ENCODE results near the gene MPP1. TPM values are rescaled to one million over a fixed set of nuclear protein-coding genes. Genes with fewer than 3 reads are reported as not detected.

The MPP1 gene
- total and polyA plus RNA-seq, 9 of the 15 experiments (the other 6 are each of a cell fraction or from before 2014, with no cell fraction given) = 227 to 395 (median 283) TPM

DNA sequence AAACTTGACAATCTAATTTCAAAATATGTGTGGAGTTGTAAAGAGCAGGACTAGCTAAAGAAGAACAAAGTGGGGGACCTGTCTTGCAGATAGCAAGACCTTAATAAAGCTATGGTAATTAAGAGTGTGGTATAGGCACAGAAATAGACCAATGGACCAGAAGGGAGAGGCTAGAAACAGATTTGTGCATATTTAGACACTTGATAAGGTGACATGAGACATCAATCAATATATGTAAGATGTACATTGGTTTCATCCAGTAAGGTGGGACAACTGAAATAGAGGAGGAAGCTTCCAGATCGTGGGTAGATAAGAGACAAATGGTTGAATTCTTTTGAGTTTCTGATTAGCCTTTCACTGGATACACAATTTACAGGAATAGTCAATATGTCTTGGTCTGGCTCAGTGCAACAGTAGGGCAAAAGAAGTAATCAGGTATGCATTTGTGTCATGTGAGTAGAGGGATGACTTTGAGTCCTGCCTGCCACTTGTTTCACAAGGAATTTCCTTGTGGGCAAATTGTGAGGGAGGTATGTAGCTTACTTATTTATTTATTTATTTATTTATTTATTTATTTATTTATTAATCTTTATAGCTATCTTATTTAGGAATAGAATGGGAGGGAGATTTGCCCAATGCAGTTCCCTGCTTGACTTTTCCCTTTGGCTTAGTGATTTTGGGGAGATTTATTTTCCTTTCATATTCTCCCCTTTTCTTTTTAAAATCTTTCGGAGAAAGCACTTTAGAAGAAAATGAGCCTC is 7.2 kb upstream of the MPP1 start:
- WGBS (ENCODE audit: insufficient coverage, low coverage, missing lambda C conversion rate) = 0% methylated on average over 1 of the region's 2 CpGs
- in situ Hi-C loops (cut with MboI) (no loop called here), intact Hi-C loops (cut with micrococcal nuclease) (no loop called here)
- peaks cover 5 to 25% of the 10 kb centered on the region in 2 experiments for H3K4me1 ChIP-seq (replicated peaks in 1 of 2; ENCODE audit: control insufficient read depth in 2 of 2, insufficient read depth in 2 of 2, low read length in 2 of 2)
- ChIA-PET POLR2A (interaction anchor here (0.5 to 1.7 kb wide), 4 partner anchors 8 to 903 kb away, joined by 3 to 7 read pairs (median 4); no protein-coding TSS in a partner anchor), CTCF (ENCODE audit: low intra/inter-chr PET ratio) (no interaction called here)
- H4K20me1 ChIP-seq (replicated peaks; ENCODE audit: control insufficient read depth, insufficient read depth, low read length) = no peaks in the 10 kb centered on the region
- no TSS peak for BruUV-seq (replicated peaks)
- ATAC-seq (no peak), DNase-seq (ENCODE audit: extremely low read depth in 1 of 4, low spot score in 3 of 4) (no peak), FAIRE-seq (peak; percentile 68)
- H3K27ac ChIP-seq (ENCODE audit: extremely low read depth, low read depth, low read length) = no peak overlapping the region
- no peaks in the 10 kb centered on the region for H3K36me3 ChIP-seq (ENCODE audit: control insufficient read depth, insufficient read depth, low read length)
- peaks cover 2% of the 10 kb centered on the region; the same call in 1 of the 3 replicates for H3K79me2 ChIP-seq (ENCODE audit: control insufficient read depth, insufficient read depth, low read length)
- no peak overlapping the region for H2AFZ ChIP-seq (ENCODE audit: low read depth, low read length)
- no peaks in the 10 kb centered on the region for H3K27me3 ChIP-seq (ENCODE audit: control insufficient read depth in 2 of 2, insufficient read depth in 2 of 2, low read length in 2 of 2)
- no peaks in the 10 kb centered on the region for H3K9me1 ChIP-seq (ENCODE audit: control insufficient read depth, insufficient read depth, low read length)
- H3K4me3 ChIP-seq = no peak overlapping the region
- no peak overlapping the region for H3K9ac ChIP-seq (ENCODE audit: insufficient read depth in 1 of 2, low read depth in 2 of 2, low read length in 2 of 2)
- H3K9me3 ChIP-seq (replicated peaks; ENCODE audit: control insufficient read depth, insufficient read depth, low read depth, low read length) = no peaks in the 10 kb centered on the region
- peak; percentile 83 for TF ChIP-seq MEIS2 (IDR thresholded peaks at IDR 0.05; ENCODE audit: partially characterized antibody)
- TF ChIP-seq, protein P1, sequence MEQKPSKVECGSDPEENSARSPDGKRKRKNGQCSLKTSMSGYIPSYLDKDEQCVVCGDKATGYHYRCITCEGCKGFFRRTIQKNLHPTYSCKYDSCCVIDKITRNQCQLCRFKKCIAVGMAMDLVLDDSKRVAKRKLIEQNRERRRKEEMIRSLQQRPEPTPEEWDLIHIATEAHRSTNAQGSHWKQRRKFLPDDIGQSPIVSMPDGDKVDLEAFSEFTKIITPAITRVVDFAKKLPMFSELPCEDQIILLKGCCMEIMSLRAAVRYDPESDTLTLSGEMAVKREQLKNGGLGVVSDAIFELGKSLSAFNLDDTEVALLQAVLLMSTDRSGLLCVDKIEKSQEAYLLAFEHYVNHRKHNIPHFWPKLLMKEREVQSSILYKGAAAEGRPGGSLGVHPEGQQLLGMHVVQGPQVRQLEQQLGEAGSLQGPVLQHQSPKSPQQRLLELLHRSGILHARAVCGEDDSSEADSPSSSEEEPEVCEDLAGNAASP (IDR thresholded peaks at IDR 0.05) = no peak
- TF ChIP-seq, protein P2, sequence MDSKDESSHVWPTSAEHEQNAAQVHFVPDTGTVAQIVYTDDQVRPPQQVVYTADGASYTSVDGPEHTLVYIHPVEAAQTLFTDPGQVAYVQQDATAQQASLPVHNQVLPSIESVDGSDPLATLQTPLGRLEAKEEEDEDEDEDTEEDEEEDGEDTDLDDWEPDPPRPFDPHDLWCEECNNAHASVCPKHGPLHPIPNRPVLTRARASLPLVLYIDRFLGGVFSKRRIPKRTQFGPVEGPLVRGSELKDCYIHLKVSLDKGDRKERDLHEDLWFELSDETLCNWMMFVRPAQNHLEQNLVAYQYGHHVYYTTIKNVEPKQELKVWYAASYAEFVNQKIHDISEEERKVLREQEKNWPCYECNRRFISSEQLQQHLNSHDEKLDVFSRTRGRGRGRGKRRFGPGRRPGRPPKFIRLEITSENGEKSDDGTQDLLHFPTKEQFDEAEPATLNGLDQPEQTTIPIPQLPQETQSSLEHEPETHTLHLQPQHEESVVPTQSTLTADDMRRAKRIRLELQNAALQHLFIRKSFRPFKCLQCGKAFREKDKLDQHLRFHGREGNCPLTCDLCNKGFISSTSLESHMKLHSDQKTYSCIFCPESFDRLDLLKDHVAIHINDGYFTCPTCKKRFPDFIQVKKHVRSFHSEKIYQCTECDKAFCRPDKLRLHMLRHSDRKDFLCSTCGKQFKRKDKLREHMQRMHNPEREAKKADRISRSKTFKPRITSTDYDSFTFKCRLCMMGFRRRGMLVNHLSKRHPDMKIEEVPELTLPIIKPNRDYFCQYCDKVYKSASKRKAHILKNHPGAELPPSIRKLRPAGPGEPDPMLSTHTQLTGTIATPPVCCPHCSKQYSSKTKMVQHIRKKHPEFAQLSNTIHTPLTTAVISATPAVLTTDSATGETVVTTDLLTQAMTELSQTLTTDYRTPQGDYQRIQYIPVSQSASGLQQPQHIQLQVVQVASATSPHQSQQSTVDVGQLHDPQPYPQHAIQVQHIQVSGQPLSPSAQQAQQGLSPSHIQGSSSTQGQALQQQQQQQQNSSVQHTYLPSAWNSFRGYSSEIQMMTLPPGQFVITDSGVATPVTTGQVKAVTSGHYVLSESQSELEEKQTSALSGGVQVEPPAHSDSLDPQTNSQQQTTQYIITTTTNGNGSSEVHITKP (IDR thresholded peaks at IDR 0.05; ENCODE audit: partially characterized antibody) = peak; percentile 65
- TF ChIP-seq, protein P3, sequence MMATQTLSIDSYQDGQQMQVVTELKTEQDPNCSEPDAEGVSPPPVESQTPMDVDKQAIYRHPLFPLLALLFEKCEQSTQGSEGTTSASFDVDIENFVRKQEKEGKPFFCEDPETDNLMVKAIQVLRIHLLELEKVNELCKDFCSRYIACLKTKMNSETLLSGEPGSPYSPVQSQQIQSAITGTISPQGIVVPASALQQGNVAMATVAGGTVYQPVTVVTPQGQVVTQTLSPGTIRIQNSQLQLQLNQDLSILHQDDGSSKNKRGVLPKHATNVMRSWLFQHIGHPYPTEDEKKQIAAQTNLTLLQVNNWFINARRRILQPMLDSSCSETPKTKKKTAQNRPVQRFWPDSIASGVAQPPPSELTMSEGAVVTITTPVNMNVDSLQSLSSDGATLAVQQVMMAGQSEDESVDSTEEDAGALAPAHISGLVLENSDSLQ (IDR thresholded peaks at IDR 0.05) = peak; percentile 75
- TF ChIP-seq, protein P4, sequence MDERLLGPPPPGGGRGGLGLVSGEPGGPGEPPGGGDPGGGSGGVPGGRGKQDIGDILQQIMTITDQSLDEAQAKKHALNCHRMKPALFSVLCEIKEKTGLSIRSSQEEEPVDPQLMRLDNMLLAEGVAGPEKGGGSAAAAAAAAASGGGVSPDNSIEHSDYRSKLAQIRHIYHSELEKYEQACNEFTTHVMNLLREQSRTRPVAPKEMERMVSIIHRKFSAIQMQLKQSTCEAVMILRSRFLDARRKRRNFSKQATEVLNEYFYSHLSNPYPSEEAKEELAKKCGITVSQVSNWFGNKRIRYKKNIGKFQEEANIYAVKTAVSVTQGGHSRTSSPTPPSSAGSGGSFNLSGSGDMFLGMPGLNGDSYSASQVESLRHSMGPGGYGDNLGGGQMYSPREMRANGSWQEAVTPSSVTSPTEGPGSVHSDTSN (CRISPR knock-in tag; IDR thresholded peaks at IDR 0.05; ENCODE audit: low read depth) = no peak
- TF ChIP-seq, protein P4 (tag; conservative IDR thresholded peaks at IDR 0.05; ENCODE audit: low read depth) = peak; percentile 37; the same call in 1 of the 2 replicates
- H3K4me2 ChIP-seq (ENCODE audit: insufficient read depth, low read length) = no peak overlapping the region
